HEK293 (cell line): ENCODE measurements around the gene CALML4.

Experiments
- ATF2 ChIP-seq: fragments of 450-650 bp; formaldehyde crosslinking; IDR thresholded peaks from 2 replicates; pipeline ENCODE4 v1.5.1; 2016; ENCODE audit warnings: missing biosample characterization, missing genetic modification characterization, low read depth
- HOXC10 ChIP-seq: sonication (generic); formaldehyde crosslinking; IDR thresholded peaks from 2 replicates; pipeline ENCODE4 v1.8.1; 2023; ENCODE audit warnings: mild to moderate bottlenecking, missing genetic modification reagents
- IKZF3 ChIP-seq: fragments of 450-650 bp; IDR thresholded peaks from 2 replicates; pipeline ENCODE4 v1.5.0; 2018; ENCODE audit warnings: missing biosample characterization, mild to moderate bottlenecking, missing genetic modification characterization, moderate library complexity
- KLF10 ChIP-seq: fragments of 450-650 bp; IDR thresholded peaks from 2 replicates; pipeline ENCODE4 v1.5.1; 2018; ENCODE audit warnings: missing biosample characterization, mild to moderate bottlenecking, missing genetic modification characterization
- KLF16 ChIP-seq: fragments of 450-650 bp; formaldehyde crosslinking; IDR thresholded peaks from 2 replicates; pipeline ENCODE4 v1.5.1; 2017; ENCODE audit warnings: missing biosample characterization, missing genetic modification characterization
- PATZ1 ChIP-seq: fragments of 450-650 bp; formaldehyde crosslinking; IDR thresholded peaks from 2 replicates; pipeline ENCODE4 v1.5.1; 2016; ENCODE audit warnings: missing biosample characterization, missing genetic modification characterization
- ZNF132 ChIP-seq: fragments of 450-650 bp; formaldehyde crosslinking; IDR thresholded peaks from 2 replicates; pipeline ENCODE4 v1.5.1; 2017; ENCODE audit warnings: missing biosample characterization, missing genetic modification characterization, borderline replicate concordance
- ZNF169 ChIP-seq: fragments of 450-650 bp; formaldehyde crosslinking; IDR thresholded peaks from 2 replicates; pipeline ENCODE4 v1.5.1; 2016; ENCODE audit warnings: missing biosample characterization, missing genetic modification characterization
- ZNF211 ChIP-seq: fragments of 450-650 bp; formaldehyde crosslinking; IDR thresholded peaks from 2 replicates; pipeline ENCODE4 v1.5.1; 2016; ENCODE audit warnings: low read depth, missing biosample characterization, missing genetic modification characterization
- ZNF214 ChIP-seq: fragments of 450-650 bp; formaldehyde crosslinking; IDR thresholded peaks from 2 replicates; pipeline ENCODE4 v1.5.1; 2017; ENCODE audit warnings: missing biosample characterization, mild to moderate bottlenecking, missing genetic modification characterization, borderline replicate concordance
- ZNF324 ChIP-seq: fragments of 450-650 bp; formaldehyde crosslinking; IDR thresholded peaks from 2 replicates; pipeline ENCODE4 v1.5.1; 2016; ENCODE audit warnings: missing biosample characterization, missing genetic modification characterization
- ZNF335 ChIP-seq: fragments of 450-650 bp; formaldehyde crosslinking; conservative IDR thresholded peaks from 2 replicates; pipeline ENCODE4 v1.5.1; 2016; ENCODE audit warnings: missing biosample characterization, missing genetic modification characterization
- ZNF473 ChIP-seq: fragments of 450-650 bp; formaldehyde crosslinking; IDR thresholded peaks from 2 replicates; pipeline ENCODE4 v1.5.1; 2017; ENCODE audit warnings: missing biosample characterization, missing genetic modification characterization
- ZNF561 ChIP-seq: fragments of 450-650 bp; IDR thresholded peaks from 2 replicates; pipeline ENCODE4 v1.5.1; 2018; ENCODE audit warnings: missing biosample characterization, missing genetic modification characterization, borderline replicate concordance
- ZNF580 ChIP-seq: fragments of 450-650 bp; formaldehyde crosslinking; IDR thresholded peaks from 2 replicates; pipeline ENCODE4 v1.5.1; 2016; ENCODE audit warnings: missing biosample characterization, missing genetic modification characterization
- ZNF610 ChIP-seq: fragments of 450-650 bp; formaldehyde crosslinking; IDR thresholded peaks from 2 replicates; pipeline ENCODE4 v1.5.1; 2016; ENCODE audit warnings: missing biosample characterization, missing genetic modification characterization, borderline replicate concordance
- ZNF629 ChIP-seq: fragments of 450-650 bp; formaldehyde crosslinking; IDR thresholded peaks from 2 replicates; pipeline ENCODE4 v1.5.1; 2017; ENCODE audit warnings: missing biosample characterization, missing genetic modification characterization
- ZNF692 ChIP-seq: fragments of 450-650 bp; formaldehyde crosslinking; IDR thresholded peaks from 2 replicates; pipeline ENCODE4 v1.5.1; 2016; ENCODE audit warnings: missing biosample characterization, missing genetic modification characterization
- ZNF791 ChIP-seq: fragments of 450-650 bp; formaldehyde crosslinking; IDR thresholded peaks from 2 replicates; pipeline ENCODE4 v1.5.1; 2016; ENCODE audit warnings: missing biosample characterization, missing genetic modification characterization
- ZSCAN16 ChIP-seq: fragments of 450-650 bp; formaldehyde crosslinking; IDR thresholded peaks from 2 replicates; pipeline ENCODE4 v1.5.1; 2016; ENCODE audit warnings: missing biosample characterization, missing genetic modification characterization
- TF ChIP-seq, protein P1 (sequence below): fragments of 450-650 bp; formaldehyde crosslinking; IDR thresholded peaks from 2 replicates; pipeline ENCODE4 v1.5.1; 2016; ENCODE audit warnings: missing biosample characterization, missing genetic modification characterization, borderline replicate concordance

CALML4 gene

GRCh38 chr15:68231102-68231818 is 26.1 kb upstream of the CALML4 start (continued):
- TF ChIP-seq ATF2 (peak; percentile 87), ZNF335 (tag by site-specific recombination) (no peak), ZNF580 (no peak), PATZ1 (tag by site-specific recombination) (0 out of 2 replicates have a peak, but pooled peaks have one; percentile 12), ZNF692 (tag by site-specific recombination) (0 out of 2 replicates have a peak, but pooled peaks have one; percentile 48), ZNF791 (tag by site-specific recombination) (no peak), ZNF214 (tag by site-specific recombination) (no peak), IKZF3 (tag by site-specific recombination) (no peak), ZNF132 (tag by site-specific recombination) (no peak), KLF10 (no peak), ZNF169 (tag by site-specific recombination) (no peak), ZNF324 (no peak), ZNF561 (tag by site-specific recombination) (0 out of 2 replicates have a peak, but pooled peaks have one; percentile 46), HOXC10 (CRISPR knock-in tag) (no peak), ZNF473 (no peak), ZNF211 (tag by site-specific recombination) (no peak), ZNF629 (peak; percentile 80), ZNF610 (tag by site-specific recombination) (no peak), ZSCAN16 (peak; percentile 43; the same call in 1 of the 2 replicates), KLF16 (no peak)
- TF ChIP-seq, protein P1, sequence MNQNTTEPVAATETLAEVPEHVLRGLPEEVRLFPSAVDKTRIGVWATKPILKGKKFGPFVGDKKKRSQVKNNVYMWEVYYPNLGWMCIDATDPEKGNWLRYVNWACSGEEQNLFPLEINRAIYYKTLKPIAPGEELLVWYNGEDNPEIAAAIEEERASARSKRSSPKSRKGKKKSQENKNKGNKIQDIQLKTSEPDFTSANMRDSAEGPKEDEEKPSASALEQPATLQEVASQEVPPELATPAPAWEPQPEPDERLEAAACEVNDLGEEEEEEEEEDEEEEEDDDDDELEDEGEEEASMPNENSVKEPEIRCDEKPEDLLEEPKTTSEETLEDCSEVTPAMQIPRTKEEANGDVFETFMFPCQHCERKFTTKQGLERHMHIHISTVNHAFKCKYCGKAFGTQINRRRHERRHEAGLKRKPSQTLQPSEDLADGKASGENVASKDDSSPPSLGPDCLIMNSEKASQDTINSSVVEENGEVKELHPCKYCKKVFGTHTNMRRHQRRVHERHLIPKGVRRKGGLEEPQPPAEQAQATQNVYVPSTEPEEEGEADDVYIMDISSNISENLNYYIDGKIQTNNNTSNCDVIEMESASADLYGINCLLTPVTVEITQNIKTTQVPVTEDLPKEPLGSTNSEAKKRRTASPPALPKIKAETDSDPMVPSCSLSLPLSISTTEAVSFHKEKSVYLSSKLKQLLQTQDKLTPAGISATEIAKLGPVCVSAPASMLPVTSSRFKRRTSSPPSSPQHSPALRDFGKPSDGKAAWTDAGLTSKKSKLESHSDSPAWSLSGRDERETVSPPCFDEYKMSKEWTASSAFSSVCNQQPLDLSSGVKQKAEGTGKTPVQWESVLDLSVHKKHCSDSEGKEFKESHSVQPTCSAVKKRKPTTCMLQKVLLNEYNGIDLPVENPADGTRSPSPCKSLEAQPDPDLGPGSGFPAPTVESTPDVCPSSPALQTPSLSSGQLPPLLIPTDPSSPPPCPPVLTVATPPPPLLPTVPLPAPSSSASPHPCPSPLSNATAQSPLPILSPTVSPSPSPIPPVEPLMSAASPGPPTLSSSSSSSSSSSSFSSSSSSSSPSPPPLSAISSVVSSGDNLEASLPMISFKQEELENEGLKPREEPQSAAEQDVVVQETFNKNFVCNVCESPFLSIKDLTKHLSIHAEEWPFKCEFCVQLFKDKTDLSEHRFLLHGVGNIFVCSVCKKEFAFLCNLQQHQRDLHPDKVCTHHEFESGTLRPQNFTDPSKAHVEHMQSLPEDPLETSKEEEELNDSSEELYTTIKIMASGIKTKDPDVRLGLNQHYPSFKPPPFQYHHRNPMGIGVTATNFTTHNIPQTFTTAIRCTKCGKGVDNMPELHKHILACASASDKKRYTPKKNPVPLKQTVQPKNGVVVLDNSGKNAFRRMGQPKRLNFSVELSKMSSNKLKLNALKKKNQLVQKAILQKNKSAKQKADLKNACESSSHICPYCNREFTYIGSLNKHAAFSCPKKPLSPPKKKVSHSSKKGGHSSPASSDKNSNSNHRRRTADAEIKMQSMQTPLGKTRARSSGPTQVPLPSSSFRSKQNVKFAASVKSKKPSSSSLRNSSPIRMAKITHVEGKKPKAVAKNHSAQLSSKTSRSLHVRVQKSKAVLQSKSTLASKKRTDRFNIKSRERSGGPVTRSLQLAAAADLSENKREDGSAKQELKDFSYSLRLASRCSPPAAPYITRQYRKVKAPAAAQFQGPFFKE (tag by site-specific recombination) = no peak
- TF ChIP-seq, all 188 proteins: peak for 9
